Measurements from ENCODE around the gene TBX19.

The TBX19 gene
- 3.2 reads per million, percentile 12 among the genes with 10 or more reads in this experiment for total RNA-seq

DNA sequence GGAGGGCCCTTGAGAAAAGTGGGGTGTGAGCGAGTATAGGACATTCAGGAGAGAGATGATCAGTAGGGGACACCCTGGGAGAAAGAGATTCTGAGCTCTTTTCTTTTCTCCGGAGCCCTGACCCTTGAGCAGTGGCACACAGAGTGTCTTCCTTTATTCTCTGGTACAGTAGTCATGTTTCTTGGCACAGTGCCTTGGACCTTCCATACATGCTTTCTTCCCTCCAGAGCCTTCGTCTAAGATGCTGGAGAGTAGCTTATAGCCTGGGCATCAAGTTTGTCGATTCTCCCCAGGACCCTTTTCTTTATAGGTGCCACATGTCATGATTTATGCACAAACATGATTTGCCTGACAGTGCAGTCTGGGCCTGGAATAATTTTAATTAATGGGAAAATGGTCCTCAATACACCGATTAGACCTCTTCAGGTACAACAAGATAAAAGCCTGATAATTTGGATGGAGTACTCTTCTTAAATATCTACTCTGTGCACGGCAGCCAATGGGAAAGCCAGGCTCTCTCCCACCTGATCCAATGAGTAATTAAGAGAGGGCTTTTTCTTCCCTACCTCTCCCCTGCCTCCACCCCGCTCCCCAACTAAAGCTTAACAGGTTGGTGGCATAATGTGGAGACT is at the start of gene TBX19:
TBX19 (plus strand) TSS at position 582 of the 632 bp plus-strand sequence. CDS start 214 bp downstream, outside the sequence.
- no peak for DNase-seq

DNA sequence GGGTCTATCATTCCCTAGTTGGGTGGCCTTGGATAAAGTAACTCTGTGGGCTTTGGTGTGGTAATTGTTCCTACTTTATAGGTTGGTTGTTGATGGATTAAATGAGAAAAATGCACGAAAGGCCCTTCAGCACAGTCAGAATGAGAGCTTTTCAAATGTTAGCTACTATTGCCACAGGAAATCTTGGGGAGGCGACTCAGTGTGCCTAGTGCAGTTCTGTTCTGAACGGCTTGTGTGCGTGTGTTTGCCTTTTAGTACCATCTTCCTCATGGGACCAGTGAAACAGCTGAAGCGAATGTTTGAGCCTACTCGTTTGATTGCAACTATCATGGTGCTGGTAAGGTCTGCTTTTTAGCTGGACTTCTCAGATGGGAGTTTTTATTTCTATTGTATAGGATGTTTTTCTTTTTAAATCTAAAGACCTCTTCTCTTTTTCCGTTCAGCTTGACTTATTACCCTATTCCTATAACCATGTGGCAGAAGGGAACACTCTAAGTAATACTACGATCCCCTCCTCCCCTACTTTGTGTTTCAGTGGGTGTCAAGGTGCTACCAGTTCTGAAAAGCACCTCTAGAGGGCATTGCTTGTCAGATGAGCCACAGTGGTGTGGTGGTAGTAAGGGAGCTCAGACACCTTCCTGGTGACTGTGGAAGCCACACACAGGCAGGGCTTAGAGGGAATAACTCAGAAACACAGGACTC is 45.7 kb upstream of the TBX19 start:
- DNase-seq, result peak; percentile 14

DNA sequence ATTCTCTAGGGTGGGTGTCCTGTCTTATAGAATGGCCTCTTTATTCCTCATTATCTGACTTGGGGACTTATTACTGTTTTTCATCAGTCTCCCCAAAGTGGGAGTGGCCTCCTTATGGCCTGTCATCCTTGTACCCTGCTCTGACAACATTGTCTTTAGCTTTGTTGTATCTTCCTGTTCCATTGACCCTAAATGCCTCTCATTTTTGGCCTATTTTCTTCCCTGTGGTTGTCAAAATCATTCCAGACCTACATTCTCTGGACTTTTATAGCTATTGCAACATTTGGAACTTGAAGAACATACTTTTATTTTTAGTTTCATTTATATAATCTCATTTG is 45.2 kb upstream of the TBX19 start:
- no peak for DNase-seq

DNA sequence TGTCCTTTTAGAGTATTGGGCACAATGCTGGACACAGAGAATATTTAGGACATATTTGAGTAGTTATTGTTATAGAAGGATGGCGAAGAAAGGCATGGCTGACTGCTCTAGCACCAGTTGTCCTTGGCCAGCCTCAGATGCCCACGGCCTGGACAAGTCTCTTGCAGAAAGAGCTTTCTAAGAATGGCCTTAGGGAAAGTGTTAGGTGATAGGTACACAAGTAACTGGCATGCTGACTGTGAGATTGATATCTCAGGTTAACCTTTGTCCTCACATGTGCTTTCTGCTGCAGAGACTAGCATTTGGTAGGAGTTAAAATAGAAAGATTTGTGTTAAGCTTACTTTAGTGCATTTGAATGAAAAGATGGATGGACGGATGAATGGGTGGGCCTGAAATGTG is 44.7 kb upstream of the TBX19 start:
- DNase-seq, result no peak

DNA sequence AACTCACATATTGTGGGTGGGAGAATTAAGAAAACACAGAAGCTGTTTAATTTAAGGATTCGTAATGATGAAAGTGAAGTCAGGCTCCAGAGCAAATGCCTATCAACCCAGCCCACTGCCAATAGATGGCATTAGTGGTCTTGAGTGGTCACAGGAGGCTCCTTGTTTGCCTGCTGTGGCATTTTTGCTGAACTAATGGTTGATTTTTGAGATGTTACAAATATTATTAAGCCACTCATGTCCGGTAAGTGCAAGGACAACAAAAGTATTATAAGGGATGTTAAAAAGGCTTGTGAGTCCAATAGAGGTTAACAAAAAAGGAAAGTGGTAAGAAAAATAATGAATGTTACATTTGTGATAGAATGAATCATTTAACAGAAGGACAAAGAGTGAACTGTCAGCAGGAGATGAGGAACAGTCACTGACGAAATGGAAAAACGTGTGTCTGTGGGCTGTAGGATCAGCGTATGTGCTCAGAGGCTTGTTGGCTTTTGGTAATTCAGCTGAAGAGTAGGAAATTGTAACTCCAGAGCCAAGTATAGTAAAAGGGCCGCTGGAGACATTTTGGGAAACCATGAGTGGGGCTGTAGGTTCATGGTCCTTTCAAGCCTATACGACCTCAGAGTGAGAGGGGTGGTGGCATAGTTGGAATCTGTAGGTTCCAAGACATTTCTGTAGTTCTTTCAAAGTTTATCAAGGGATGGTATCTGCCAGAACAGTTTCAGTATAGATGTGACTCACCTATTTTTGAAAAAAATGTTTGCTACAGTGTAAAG is 43.7 kb upstream of the TBX19 start:
- DNase-seq, result no peak

DNA sequence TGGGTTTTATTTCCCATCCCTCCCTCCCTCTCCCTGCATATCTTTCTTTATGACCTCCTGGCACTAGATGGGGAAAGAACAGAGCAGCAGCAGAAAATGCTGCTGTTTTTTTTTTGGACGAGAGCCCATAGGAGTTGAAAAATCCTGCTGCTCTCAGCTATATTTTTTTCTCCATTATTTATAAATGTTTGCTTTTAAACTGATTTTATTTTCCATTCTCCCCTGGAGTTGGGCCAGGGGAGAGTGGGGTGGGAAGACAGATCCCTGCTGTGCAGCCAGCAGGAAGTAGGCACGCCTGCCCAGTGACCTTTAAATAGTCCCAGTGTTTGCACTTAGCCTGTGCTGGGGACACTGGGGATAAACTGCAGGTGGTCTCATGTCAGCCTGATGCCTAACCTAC is 37.5 kb upstream of the TBX19 start:
- no peak for DNase-seq

DNA sequence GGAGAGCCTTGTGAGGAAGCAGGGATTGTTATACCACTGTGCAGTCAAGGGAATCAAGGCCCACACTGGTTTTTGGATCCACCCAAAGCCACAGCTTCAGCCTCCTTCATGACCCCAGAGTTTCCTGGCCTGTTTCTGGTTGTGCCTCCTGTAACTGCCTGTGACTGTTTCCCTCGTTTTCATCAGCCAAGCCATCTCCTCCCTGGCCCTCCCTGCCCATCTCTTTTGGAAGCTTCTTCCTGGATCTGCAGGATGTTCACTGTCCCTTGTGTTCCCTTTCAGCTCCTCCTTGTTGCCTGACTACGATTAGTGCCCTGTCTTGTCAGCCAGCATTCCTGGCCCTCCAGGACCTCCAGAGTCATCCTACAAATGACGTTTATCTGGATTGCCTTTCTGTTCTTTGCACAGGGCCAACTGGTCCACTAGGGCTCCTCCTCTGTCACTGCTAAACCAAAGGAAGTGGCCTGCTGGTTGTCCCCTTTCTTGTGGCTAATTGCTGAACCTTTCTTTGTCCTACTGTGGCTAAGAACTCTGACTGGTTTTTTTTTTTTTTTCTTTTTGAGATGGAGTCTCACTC is 37.0 kb upstream of the TBX19 start:
- DNase-seq, result no peak

DNA sequence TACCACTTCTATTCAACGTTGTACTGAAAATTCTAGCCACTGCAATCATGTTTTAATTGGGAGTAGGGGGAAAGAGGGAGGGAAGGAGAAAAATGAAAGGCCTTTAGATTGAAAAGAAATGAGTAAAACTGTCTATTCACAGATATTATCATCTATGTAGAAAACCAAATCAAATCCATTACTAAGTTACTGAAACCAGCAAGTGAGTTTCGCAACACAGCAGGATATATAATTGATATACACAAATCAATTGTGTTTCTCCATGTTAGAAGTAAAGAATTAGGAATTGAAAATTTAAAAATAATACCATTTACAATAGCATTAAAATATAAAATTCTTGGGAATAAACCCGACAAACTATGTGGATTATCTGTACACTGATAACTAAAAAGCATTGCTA is 35.6 kb upstream of the TBX19 start:
- no peak for DNase-seq

DNA sequence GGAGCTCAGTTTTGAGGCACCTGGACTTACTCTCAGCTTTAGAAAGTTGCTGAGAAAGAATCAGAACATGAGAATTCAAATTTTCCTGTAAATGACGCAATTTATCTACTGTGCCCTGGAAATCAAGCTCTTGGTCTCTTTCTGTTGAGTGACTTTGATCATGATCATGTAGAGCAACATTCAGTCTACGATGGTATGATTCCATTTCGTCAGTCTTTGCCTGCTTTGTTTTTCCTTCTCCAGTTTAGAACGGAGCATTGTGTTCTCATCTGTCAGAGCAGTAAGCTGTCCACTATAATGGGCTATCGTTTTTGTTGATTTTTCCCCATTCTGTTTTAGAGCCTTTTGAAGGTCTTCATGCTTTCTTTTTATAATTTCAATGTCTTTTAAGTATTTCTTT is 34.2 kb upstream of the TBX19 start:
- DNase-seq, result no peak

DNA sequence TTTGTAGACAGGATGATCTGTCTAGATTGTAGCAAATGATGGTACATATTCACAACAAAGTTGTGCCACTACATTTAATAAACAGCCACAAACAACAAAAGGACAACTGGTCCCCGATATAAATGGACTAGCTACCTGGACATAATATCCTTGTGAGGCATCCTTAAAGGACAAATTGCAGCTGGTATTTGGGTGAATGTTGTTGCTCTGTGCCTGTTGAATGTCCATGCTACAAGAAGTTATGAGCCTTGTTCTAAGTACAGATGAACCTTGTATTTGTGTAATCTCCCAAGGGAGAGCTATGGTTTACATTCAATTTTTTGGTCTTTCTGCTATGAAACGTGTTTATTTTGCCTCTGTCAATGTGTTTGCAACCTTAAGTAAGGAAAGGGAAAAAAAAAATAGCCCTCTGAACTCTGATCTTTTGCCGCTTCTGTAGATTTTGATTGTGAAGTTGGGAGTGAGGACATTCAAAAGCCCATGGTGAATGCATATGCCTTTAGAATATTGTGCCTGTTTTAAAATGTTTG is 28.4 kb upstream of the TBX19 start:
- DNase-seq, result no peak

DNA sequence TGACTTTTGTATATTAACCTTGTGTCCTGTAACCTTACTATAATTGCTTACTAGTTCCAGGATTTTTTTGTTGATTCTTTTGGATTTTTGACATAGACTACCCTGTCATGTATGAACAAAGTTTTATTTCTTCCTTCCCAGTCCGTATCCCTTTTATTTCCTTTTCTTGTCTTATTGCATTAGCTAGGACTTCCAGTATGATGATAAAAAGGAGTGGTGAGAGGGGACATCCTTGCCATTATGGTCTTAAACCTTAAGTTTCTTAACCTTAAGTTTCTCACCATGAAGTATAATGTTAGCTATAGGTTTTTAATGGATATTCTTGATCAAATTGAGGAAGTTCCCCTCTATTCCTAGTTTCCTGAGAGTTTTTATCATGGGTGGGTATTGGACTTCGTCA is 24.5 kb upstream of the TBX19 start:
- no peak for DNase-seq

DNA sequence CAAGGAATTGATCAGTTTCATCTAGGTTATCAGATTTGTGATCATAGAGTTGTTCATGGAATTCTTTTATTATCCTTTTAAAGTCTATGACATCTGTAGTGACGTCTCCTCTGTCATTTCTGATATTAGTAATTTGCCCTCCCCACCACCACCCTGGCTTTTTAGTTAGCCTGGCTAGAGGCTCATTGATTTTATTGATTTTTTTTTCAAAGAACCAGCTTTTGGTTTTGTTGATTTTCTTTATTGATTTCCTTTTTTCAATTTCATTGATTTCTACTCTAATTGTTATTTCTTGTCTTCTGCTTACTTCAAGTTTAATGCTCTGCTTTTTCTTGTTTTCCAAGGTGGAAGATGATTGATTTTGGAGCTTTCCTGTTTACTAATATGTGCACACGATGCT is 23.3 kb upstream of the TBX19 start:
- DNase-seq, result no peak

DNA sequence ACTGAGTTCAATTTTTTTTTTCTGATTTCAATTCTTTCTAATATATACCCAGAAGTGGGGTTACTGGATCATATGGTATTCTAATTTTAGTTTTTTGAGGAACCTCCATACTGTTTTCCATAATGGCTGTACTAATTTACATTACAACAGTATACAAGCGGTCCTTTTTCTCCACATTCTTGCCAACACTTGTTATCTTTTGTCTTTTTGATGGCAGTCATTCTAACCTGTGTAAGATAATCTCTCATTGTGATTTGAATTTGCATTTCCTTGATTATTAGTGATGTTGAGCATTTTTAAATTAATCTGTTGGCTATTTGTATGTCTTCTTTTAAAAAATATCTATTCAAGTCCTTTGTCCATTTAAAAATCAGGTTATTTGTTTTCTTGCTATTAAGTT is 21.1 kb upstream of the TBX19 start:
- DNase-seq, result no peak

DNA sequence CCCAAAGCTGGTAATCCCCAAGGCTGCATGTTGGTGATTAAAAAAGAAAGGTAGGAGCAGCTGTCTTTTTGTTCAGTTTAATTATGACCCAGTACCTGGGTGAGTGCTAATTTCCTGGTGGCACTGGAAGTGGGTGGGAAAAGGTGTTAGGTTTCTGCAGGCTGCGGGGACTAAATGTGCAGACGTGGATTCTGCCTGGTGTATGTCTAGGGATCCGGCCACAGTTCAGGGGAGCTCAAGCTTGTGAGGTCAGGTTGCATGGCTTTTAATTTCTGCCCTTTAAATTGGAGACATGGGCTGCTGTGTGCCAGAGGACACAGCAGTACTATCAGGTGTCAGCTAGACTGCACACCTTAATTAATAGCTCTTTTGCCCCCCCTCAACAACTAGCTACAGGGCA is 20.3 kb upstream of the TBX19 start:
- no peak for DNase-seq

DNA sequence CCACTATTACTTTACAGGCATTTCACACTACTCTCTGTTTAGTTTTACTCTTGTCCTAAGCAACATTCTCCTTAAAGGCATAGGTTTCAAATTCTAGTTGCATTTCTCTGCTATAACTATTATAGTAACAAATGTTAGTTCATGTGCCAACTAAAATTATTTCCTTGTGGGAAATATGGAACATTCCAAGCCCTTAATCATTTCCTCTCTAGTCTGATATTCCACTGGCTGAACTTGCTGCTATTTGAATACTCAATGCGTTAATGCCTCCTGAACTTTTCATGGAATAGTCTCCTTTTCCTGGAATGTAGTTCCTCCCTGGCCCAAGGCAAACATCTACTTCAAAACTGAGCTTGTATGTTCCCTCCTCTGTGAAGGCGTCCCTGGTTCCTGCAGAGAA is 19.3 kb upstream of the TBX19 start:
- DNase-seq, result no peak

DNA sequence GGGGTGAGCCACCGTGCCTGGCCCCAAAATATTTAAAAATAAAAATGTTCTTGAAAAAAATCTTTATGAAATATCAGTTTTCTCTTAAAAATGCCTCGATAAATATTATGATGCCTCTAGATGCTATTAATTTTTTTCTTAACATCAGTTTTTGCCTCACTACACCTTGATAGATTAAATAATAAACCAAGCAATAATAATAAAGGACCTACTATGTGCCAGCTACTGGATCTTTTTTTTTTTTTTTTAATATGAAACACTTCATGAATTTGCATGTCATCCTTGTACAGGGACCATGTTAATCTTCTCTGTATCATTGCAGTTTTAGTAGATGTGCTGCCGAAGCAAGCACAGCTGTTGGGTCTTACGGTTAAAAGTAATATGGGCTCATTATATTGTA is 17.5 kb upstream of the TBX19 start:
- DNase-seq, result no peak

DNA sequence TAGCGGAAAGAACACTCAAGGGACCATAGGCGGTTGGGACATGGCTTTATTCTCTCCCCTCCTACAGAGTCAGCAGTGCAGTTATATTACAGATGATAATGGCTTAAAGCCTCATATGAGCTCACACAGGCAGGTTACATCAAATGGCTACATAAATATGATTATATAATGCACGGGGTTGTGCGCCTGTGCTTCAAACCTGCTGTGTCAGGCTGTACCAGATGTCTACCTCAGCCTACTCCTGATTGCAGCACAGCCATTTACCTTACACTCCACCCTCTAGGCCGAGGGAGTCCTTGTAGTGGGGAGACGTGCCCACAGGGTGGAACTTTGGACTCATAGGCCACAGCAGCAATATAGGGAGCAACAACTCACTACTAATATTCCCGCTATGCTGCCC is 16.4 kb upstream of the TBX19 start:
- DNase-seq, result no peak

DNA sequence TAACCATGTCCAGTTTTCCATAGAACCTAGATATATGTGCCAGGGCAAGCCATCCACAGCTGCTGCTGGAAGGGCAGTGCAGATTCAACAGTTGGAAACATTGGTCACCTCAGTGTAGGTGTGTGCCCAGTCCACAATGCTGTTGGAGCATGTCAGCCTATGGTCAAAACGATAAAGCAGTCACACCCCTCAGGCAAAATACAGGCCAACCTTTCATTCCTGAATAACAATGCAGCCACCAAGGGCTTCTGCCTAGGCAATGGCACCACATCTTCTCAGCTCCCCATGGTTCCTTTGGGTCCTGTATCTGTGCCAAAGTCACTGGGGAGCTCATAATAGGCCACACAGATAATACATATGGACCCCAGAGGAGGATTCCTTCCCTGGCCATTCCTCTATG is 15.1 kb upstream of the TBX19 start:
- DNase-seq, result no peak

DNA sequence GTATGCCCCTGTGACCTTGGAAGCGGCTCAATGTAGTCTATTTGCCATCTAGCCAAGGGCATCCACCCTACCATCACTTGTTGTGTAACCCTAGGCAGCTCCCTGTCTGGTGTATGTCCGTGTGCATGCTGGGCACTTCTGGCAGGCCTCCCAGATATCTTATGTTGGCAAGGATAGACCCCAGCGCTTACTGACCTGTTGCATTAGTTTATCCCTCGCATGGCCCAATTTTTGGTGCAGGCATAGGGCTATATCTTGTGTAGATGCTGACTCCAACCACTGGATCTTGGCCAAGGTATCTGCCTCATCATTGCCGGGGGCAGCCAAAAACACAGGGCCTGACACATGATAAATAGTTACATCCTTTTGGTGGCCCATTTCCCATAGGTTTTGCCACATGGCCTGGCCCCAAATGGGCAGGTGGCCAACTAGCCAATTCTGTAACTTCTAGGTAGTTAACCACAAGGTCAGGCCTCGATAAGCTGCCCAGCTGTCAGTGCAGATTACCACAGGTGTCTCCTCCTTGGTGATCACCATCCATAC is 14.0 kb upstream of the TBX19 start:
- no peak for DNase-seq

DNA sequence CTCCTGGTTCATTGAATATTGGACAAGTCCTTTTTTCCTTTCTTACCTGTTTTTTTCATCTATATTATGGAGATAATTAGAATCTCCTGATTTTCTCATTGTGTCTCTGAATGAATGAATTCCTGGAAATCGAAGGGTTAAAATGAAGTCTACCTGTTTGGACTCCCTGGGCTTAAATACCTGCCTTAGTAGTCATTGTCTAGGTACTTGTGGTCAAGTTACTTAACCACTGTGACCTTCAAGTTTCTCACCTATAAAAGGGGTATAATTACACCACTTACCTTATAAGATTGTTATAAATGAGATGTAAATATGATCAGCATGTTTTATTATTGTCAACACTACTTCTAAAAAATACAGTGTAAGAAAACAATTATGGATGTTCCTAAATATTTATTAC is 9.0 kb upstream of the TBX19 start:
- DNase-seq, result no peak

DNA sequence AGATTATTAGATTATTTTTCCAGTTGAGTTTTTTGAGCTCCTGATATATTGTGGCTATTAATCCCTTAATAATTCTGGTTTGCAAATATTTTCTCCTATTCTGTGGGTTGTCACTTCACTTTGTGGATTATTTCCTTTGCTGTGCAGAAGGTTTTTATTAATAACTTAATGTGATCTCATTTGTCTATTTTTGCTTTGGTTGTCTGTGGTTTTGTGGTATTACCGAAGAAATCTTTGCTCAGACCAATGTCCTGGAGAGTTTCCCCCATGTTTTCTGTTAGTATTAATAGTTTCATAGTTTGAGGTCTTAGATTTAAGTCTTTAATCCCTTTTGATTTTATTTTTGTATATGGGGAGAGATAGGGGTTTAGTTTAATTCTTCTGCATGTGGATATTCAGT is 7.1 kb upstream of the TBX19 start:
- no peak for DNase-seq

DNA sequence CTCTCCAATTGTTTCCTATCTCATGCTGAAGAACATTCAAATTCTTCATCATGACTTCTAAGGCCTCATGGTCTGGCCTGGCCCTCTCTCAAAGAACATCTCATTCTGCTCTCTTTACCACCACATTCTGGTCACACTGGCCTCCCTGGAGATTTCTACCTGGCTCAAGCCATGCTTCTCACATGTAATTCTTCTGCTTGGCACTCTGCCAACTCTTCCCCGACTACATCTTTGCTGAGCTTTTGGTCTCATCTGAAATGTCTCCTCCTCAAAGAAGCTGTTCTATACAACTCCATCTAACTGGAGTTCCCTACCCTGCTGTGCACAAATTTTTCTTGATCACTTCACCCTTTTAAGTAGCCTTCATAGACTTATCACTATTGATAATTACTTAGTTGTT is 1.4 kb upstream of the TBX19 start:
- DNase-seq, result no peak

DNA sequence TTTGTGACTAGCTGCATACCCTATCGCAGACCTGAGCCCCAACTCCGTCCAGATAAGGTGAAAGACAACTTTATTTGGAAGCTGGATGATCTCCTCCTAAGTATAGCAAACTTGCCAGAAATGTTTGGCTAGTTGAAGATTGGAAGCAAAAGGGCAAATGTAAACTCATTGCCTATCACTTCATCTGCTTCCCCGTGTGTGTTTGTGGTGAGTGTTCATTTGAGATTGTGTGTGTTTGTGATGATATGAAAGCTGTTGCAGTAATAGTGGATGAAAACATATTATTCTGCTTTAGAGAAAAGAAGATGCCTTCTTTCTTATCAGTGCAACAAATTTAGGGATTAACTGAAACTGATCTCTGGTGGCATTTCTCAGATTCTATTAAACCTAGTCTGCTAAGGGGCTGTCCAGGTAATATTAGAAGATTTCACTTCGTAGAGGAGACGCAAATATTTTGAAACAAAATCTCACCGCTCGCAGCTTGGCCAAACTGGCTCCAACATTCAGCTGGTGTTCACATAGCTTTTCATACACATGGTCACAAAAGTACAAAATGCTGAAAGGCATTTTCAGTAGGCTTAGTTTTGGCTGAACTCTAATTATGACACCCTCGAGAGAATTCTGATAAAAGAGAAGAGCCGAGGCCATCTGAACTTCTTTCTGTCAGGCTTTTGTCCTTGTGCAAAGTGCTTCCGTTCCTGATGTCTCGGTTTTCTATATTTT is 1.1 kb downstream of the TBX19 start:
- DNase-seq, result no peak
